HG03378 (cell line): ENCODE results near the gene TBC1D4.
"Not testable (repeated sequence)": the region's sequence is repeated elsewhere in the genome, so short reads cannot be mapped to it uniquely, and the experiment has no call there.

Experiments used
- ATAC-seq: cut with Tn5 transposase; IDR thresholded peaks from one replicate; pipeline ENCODE4 v1.9.1; 2021; ENCODE audit warnings: mild to moderate bottlenecking, moderate library complexity; ENCODE audit not compliant: unreplicated experiment

The TBC1D4 gene

DNA sequence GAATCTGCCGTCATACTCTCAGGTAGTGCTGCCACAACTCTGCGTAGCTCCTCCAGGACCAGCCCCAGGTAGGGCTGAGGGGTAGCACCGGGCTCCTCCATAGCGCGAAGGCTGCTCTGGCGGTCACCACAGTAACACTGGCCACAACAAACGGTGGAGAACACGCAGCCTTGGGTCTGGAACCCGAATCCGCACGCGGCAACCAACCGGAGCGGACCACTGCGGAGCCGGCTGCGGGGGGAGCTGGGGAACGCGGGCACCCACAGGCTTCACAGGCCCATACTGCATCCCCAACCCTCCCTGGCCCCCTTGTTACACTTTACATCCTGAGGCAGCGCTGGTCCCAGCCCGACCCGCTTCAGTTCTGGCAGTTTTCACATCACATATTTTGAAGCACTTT, 241.7 kb downstream of the TBC1D4 start:
- ATAC-seq, result not testable (repeated sequence)

DNA sequence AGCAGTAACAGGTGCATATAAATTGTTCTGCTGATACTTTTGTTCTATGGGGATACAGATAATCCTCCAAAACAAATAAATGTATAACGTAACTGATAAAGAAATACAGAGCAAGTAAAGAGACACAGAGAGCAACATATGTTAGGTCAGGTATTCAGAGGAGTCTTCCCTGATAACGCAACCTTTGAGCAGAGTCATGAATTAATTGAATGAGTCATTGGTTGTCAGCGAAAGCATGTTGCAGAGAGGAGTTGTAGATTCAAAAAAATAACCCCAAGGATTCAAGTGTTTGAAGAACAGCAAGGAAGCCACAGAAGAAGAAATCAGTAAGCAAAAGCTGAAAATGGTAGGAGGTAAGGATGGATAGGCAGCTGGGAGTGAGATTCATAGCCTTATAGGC, 245.2 kb downstream of the TBC1D4 start:
- no peak for ATAC-seq
